T-helper 2 cell (primary cell): Measurements from ENCODE around the gene AK8.

ENCODE experiments used
- DNase-seq, 5 experiments: peaks; one replicate each; pipeline versions ENCODE4 v3.0.0 to v3.0.0-alpha.2; 2012 to 2022

AK8 gene

DNA sequence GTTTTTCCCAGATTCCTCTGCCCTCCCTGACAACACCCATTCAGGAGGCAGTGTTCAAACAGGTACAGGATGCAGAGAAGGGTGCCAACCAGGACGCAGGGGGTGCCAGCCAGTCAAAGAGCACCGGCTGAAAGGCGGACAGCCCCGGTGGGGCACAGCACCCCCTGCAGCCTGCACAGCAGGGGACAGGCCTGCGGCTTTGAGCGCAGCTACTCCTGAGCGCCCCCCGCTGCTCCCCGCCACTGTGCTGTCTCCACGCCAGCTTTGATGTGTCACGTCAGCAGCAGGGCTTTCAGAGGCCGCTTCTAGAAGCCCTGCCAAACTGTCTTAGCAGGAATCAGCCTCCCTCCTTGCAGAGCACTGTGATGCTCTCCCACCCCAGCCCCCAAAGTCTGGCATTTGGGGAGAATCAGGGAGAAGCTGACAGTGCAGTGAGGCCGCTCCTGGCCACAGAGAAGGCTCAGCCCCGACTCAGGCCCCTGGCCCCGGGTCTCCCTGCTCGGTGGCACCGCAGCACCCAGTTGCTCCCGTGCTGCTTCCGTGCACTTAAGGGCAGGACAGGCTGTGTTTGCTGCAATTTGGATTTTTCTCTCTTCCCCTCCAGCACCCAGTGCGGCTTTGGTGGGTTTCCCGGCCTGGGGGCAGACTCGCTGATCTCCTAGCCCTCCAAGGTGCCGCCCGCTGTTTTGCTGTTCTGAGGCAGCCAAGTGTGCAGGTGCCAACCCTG lies 20.3 kb downstream of the AK8 start:
- no peak for DNase-seq

DNA sequence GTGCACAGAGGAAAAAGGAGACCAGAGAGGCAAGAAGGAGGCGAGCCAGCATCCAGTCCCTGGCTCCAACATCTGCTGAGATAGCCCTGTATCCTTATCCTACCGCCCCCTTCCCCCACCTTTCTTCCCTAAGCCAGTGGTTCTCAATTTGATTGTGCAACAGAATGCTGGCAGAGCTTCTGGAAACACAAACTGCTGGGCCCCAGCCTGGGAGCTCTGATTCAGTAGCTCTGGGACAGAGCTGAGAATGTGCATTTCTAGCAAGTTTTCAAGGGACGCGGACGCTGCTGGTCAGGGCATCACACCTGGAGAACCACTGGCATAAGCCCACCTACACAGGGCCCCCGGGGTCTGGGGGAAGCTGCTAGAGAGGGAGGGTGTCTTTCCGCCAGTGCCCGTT lies 21.1 kb downstream of the AK8 start:
- no peak for DNase-seq

DNA sequence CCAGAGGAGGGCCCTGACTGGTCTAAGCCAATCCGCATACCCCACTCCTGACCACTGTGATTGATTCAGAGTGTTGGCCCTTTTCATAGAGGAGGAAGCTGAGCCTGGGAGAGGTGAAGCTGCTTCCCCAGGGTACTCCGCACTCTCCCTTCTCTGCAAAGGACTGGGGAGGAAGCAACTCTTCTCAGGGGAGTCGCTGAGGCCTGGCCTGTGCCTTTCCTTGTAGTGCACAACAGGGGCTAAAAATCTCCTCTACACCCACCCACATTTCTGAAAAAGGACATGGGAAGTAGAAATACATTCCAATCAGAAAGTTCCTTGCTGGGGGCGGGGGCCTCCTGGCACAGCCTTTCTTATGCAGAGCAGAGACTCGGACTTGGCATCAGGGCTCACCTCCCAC lies 22.2 kb downstream of the AK8 start:
- no peak for DNase-seq

DNA sequence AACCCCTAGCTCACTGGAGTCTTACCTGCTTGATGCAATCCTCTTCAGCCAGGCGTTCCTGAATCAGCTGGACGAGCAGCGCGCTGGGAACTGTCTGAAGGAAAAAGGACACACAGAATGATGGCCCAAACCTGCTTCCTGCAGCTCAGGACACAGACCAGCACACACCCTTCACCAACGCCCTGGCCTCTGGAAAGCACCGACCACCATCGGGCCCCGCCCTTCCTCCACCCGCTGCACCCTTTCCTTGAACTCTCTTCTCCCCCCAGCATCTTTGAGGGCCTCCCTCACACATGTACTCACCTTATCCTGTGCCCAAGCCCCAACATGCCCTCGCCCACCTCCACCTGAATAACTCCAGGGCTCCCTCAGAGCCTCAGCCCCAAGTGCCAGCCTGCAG lies 23.3 kb downstream of the AK8 start:
- DNase-seq: no peak

DNA sequence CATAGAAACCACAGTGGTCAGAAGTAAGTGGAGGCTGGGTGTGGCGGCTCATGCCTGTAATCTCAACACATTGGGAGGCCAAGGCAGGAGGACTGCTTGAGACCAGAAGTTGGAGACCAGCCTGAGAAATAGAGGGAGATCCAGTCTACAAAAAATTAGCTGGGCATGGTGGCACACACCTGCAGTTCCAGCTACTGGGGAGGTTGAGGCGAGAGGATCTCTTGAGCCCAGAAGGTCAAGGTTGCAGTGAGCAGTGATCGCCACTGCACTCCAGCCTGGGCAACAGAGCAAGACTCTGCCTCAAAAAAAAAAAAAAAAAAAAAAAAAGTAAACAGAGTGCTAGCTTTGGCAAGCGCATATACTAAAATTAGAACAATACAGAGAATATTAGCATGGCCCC lies 24.6 kb downstream of the AK8 start:
- DNase-seq: no peak

DNA sequence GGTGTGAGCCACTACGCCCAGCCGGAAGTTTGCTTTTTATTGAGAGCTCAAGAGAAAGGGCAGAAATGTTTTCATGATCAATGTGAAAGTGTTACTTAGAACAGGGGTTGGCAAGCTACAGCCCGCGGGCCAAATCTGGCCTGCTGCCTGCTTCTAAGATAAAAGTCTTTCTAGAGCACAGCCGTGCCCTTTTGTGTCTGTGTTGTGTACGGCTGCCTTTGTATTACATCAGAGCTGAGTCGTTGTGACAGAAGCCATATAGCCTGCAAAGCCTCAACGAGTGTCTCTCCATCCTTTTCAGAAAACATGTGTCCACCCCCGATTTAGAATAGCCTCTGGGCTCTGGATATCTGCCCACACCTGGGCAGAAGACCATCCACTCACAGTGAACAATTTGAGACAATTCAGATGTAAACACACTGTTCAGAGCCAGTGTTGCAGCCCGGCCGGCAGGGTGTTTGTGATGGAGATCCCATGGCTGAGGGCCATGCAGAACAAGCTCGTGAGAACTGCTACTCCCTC lies 28.8 kb downstream of the AK8 start:
- peak in 1 of 5 experiments; percentile 24 for DNase-seq

DNA sequence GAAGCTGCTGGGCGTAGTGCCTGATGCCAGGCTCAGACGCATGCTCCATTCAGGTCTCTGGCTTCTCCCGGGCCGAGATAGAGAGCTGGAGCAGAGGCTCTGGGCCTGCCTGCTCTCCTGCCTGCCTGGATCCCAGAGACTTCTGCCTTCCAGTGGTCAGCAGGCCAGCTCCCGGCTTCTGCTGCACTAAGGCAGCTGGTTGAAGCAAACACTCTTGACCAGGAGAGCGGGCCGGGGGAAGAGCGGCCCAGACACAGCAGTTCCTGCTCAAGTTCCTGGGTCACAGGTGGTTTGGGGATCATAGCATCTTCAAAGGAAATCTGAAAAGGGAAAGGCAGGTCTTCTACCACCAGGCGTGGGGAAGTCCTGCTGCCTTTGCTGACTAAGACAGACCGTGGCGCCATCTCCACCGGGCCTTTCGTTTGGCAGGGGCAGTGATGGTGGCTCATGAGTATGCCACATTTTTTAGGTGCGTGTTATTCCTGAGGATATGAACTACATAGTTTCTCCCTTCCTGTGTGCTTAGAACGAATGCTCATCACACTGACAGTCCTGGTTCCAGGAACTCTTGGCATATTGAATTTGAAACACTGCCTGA lies 31.1 kb downstream of the AK8 start:
- DNase-seq: no peak

DNA sequence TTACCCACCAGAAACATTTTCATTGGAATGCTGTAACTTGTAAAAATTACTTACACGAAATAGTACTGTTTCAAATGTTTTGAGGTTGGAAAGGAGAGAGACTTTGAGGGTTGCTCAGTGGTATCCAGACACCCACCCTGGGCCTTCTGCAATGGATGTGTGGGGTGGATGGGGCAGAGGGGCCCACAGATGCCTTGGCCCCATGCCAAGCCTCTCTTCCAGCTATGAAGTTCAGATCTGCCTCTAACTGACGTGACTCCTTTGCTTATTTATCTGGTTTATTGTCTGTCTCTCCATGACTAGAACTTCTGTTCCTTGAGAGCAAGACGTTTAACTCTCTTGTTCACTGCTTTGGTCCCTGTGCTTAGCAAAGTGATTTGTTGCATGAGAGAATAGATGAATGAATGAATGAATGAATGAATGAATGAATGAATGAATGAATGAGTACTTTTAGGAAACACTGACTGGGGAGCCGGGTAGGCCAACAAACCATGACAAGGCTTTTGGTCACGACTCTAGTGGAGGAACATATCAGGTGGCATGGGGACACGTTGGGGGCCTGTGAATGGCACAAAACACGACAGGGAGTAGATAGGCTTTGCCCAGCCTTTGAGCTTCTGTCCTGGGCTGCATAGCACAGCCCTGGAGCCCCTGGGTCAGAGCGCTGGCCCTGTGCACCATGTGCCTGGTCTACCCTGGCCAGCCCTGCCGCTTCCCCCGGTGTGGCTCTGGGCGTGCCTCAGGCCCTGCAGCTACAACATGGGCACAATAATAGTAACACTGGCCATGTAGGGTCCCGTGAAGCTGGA lies 31.8 kb downstream of the AK8 start:
- DNase-seq: no peak

DNA sequence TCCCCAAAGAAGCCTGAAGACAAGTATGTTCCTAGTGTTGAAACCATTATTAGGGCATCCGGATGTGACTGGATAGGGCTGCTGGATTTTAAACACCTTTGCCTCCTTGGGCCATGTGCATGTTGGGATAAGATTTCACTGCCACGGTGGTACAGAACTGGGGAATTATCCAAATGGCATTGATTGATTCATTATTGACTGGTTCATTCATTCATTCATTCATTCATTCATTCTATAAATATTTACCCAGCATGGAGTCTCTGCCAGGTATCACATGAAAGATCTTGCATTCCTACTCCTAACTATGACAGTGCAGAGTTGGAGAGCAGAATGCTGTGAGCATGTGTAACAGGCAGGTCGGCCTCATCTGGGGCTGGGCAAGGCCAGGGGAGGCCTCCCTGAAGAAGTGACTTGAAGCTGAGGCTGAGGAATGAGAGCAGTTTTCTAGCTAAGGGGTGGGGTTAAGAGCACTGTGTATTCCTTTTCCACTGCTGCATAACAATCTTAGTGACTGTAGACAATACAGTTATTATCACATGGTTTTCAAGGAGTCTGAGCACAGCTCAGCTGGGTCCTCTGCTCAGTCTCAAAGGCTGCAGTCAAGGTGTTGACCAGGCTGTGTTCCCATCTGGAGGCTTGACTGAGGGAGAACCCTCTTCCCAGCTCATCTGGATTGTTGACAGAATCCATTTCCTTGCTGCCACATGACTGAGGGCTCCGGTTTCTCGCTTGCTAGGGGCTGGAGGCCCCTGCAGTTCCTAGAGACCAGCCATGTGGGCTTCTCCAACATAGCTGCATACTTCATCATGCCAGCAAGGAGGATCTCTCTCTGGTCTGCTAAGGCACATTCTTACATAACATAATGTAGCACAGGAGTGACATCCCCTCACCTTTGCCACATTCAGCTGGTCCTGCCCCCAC lies 35.7 kb downstream of the AK8 start:
- no peak for DNase-seq

DNA sequence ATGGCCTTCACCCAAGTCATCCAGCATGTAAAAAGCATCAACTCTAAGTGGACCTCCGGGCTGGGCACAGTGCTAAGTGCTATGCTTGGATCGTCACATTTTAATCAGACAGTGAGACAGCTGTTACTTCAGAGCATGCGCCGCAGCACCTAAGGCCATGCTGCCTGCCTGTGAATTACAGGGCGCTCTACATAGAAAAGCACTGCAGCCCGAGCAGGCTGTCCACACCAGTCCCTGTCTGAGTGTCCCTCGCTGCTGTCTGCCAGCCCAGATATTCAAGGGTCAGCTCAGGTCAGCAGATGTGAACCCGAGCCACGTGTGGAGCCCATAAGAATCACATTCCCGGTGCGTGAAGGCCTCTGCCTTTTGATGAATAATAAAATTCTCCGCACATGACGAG lies 37.1 kb downstream of the AK8 start:
- no peak for DNase-seq

DNA sequence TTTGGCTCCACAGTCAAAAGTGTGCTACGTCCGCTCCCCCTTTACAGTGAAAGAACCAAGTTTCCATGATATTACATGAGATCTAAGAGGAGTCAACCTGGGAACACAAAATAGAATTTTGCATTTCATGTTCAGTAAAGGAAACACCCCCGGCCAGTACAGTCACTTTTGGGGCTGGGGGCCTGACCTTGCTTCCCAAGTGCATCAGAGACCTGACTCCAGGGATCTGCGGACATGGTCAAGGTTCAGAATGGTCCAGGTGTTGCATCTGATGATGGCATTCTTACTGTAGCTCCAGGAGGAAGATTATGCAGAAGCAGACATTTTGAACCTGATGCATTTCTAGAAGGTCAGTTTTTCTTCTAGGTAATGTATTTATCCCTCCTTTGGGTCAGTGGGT lies 39.8 kb downstream of the AK8 start:
- DNase-seq: no peak

DNA sequence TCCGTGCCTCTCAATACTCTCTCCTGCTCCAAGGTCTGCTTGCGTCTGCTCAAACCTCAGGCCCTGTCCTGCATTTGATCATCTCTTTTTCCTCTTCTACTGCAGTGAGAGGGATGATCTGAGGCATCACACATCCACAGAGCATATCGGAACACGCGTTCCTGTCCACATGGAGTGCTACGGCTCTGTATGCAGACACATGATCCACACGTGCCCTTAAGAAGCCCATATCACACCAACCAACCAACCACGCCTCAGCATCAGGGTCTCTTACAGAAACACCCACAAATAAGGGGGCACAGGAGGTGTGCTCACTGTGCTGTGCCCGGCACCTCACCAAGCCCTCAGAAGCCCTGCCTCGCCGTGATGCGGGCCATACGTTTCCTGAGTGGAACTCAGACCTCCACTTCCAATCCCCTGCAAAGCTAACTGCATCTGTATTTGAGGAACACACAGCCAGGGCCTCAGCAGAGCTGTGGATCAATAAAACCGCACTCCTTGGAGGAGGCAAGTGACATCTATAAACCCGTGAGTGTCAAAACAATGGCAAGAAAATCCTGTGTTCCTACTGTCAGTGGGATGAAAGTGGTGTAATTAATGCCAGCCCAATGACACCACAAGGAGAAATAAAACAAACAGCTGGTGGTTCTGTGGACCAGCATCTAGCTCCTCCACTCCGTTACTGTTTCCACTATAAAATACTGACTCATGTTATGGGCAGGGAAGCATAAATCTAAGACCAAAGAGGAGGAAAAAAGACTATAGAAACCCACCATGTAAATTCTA lies 40.4 kb downstream of the AK8 start:
- DNase-seq: no peak

DNA sequence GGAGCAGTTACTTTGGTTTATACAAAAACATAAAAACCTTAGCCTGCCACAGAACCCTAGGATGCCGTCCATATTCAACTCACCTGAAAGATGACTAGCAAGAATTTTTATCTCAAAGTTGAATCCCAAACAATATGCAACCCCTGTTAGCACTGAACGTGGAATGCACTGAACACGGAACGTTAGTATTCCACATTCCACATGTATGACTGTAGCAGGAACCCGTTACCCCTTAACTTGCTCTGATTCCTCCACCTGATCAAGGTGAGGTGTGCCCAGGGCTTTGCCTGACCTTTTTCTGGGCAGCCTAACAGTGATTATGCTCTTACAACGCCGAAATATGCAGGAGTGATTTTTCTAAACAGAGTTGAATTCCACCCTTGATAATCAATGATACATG lies 43.7 kb downstream of the AK8 start:
- no peak for DNase-seq

DNA sequence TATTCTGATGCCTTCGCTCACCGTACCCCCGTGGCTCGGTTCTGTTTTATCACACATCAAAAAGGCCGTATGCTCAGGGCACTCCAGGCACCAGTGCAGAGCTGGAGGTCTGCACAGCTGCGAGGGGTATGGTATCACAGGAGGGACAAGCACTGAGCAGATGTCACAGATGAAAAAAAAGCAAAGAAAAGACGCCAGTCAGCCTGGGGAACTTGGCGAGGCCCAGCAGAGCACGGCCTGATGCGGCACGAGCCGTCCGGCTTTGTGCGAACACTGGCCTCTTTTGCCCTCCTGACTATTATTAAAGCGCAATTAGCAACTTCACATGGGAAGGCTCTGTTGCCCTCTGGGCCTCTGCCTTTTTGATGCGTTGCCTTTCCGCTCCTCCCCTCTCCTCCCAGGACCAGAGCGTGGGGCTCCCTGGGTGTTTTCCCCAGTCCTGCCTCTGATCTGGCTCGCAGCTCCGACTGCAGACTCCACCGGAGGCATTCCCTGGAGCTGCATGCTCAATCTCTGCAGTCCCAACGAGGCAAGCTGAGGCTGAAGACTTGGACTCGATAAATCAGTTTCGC lies 44.4 kb downstream of the AK8 start:
- no peak for DNase-seq

DNA sequence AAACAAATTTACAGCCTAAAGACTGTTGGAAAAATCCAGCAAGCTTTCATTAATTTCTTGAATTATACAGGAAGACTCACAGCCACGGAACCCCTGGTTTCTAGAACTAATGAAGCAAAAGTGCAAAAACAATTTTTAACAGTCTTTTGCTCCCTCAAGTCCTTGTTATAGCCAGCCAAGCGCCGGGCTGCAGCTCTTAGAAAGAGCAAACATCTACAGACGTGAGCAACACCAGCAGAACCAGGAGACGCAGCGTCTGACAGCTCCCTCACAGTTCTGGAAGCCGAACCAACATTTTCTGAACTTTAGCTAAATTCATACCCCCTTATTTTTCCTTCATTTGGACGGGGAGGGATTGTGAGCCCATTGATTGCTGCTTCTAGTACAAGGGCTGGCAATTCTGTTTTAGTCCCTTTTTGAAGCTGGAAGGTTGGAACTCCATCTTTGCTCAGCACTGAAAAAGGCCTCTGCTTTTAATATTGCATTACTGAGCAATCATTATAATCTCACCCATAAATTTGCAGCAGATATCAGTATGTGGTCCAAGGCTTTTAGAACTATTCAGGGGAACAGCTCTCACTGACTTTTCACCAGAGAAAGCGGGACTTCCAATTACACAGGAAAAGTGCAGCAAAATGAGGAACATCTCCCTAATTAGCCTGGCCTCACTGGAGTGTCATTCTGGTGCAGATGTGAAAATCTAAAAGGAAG lies 45.8 kb downstream of the AK8 start:
- no peak for DNase-seq

DNA sequence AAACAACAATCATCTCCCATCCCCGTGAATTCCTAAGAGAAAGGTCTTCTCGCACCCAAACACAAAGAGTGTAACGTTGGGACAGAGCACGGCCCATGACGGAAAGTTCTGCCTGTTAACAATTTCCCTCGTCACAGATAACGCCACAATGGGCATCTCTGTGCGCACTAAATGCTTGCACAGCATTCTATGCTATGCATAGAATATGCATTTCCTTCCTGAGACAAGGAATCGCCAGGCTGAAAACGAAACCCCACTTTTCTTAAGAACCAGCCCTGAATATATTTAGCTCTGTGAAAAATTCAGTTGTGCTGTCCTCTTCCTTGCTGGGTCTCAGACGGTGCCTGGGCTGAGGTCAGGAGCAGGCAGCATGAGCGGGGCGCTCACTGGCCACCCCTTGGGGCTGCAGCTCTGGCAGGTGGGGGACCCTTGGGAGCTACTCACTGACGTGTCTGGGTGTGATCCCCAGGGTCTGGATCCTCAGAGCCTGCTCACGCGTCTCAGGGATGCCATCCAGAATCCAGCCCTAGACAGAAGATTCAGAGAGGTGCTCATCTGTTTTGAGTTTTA lies 49.8 kb downstream of the AK8 start:
- no peak for DNase-seq

DNA sequence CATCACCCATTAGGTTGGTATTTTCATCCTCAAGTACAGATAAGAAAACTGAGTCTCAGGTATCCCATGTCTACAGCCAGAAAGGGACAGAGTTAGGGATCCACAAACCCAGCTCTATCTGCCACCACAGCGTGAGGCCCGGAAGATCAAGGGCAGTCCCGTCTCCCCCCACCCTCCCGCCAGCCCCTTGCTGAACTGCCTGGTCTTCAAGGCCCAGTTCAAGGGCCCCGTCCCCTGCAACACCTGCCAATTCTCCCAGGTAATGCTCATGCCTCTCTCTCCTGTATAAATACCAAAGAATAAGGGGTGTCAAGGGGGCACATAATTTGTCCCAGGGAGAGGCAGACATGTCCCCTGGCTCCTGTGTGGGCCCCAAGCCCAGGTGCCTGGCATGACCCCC lies 50.7 kb downstream of the AK8 start:
- no peak for DNase-seq

DNA sequence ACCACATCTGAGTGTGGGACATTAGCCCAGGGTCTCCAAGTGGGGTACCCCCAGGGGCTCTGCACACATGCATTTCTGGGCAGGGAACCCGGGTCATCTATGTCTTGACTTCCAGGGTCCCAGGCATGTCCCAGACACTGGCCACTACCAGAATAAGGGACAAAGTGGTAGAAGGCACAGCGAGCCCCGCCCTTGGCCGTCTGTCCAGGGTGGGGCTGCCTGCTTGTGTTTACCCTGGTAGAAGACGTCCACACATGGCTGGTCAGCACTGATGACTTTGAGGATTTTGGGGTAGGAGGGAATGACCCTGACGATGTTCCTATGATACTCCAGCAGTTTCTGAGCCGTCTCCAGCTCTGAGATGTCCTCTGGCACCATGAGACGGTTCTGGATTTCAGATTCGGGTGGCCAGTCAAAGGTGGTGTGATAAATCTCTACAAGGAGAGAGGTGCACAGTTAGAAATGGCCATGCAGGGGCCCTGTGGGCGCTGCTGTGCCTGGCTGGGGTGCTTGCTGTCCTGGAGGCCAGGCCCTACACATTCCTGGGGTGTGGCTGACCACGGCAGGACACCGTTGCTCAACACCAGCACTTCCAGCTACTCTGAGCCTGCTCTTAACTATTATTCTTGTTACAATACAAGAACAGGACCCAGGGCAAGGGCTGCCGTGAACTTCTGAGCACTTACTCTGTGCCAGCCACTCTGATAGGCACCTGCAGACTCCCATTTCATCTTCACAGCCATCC lies 51.3 kb downstream of the AK8 start:
- no peak for DNase-seq

DNA sequence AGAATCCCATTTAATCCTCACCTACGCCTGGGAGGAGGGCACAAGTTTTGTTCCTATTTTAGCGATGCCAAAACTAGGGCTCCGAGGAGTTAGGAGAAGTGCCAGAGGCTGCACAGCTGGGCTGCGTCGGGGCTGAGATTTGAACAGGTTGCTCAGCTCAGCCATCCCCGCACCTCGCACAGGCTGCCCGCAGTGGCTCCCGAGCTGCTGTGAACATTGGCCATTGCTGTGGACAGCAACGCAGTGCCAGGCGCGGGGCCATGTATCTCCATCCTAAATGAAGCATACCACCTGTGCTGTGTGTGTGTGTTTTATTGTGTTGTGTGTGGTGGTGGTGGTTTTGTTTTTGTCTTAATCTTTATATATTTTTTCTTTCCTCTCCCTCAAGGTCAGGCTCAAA lies 52.0 kb downstream of the AK8 start:
- no peak for DNase-seq

DNA sequence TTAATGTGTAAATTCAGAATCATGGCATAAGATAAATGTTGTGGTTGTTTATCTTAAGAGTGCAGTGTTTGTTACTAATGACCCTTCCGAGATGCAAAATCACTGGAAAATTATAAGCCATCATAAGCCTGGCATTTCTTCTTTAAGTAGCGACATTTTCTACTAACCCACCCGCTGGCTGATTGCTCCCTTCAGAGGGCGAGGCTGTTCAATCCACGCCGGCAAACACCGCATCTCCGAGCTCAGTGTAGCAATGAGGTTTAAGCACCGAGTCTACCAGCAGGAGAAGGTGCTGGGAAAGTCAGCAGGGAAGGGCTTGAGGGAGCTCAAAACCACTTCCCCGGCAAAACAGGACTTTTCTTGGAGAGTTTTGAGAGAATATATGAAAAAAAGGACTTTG lies 52.7 kb downstream of the AK8 start:
- DNase-seq: no peak
